Right lobe of liver (tissue), 4 donors: ENCODE results near the gene POLR1A.

Source experiments
- POLR2A ChIP-seq: fragments of 450-650 bp; IDR thresholded peaks from one replicate; pipeline ENCODE4 v1.6.1; 2017; ENCODE audit warnings: antibody characterized with exemption, mild to moderate bottlenecking
- TF ChIP-seq, protein P1 (sequence below), 4 donors: fragments of 200-600 bp in 3 of 4; fragments of 450-650 bp in 1 of 4; IDR thresholded peaks; one replicate each; pipeline versions ENCODE4 v1.5.1 to v1.8.0; 2016 to 2022; ENCODE audit warnings: antibody characterized with exemption in 4 of 4, mild to moderate bottlenecking in 2 of 4
- donor health status: DM: no; HTN: no; CAD: no.
- donor health status: DM: no; HTN: no; CAD: no.
- donor health status: DM: no; HTN: yes; CAD: no.

- TF ChIP-seq POLR2A, result no peak
- TF ChIP-seq, protein P1, sequence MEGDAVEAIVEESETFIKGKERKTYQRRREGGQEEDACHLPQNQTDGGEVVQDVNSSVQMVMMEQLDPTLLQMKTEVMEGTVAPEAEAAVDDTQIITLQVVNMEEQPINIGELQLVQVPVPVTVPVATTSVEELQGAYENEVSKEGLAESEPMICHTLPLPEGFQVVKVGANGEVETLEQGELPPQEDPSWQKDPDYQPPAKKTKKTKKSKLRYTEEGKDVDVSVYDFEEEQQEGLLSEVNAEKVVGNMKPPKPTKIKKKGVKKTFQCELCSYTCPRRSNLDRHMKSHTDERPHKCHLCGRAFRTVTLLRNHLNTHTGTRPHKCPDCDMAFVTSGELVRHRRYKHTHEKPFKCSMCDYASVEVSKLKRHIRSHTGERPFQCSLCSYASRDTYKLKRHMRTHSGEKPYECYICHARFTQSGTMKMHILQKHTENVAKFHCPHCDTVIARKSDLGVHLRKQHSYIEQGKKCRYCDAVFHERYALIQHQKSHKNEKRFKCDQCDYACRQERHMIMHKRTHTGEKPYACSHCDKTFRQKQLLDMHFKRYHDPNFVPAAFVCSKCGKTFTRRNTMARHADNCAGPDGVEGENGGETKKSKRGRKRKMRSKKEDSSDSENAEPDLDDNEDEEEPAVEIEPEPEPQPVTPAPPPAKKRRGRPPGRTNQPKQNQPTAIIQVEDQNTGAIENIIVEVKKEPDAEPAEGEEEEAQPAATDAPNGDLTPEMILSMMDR (IDR thresholded peaks at IDR 0.05), result no peak
These were observed 41.7 kb downstream of the POLR1A start for GRCh38 chr2:86064006-86064405.
